Measurements from ENCODE around the gene MYLK4.

Gene MYLK4

GRCh38 chr6:2643130-2643529 is 107.6 kb downstream of the MYLK4 start:
- Histone ChIP-seq H3K4me3 (no peak overlapping the region), H3K27ac (no peak overlapping the region)

DNA sequence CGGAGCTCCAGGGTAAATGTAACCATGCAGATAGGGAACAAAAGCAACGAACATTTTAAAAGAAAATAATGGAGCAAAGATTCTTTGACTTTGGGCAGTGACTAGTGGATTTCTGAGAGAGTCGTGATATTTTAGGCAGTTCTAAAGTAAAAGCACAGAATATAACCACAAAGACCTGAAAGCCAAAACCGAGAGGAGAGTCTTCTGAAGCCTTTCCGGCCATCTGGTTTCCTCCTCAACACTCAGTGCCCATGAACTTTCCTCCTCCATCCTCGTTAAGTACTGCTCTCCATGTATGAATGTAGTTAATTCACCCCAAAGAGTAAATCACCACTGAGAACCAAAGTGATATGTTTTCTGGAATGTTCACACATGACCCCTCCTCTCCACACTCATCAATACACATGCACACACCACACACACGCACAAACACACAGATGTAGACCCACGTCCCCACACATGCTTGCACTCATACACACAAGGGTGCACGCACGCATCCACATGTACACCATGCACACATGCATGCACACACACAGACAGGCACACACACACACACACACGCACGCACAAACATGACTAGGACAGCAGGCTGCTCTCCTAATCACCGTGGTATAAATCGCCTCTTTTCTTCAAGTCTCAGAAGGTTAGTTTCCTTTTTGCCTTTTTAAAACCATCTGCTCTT is 109.5 kb downstream of the MYLK4 start:
- Histone ChIP-seq H3K27ac (no peak overlapping the region), H3K4me3 (no peak overlapping the region)

DNA sequence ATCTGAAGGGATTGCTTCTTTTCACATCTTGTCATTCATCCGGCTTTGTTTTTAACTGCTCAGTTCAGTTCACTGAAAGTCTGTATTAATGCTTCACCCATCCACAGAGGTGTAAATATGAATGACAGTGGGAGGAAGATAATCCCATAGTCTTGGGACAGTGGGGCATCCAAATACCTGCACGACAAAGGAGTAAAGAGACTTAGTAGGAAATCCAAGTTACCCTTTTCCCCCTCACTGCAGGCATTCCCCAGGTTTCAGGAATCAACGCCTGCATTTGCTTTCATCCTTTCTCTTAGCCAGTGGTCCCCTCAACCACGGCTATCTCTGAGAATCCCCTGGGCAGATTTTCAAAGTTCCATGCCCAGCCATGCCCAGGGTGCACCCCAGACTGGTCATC is 110.2 kb downstream of the MYLK4 start:
- no peak overlapping the region for H3K27ac ChIP-seq
- H3K4me3 ChIP-seq, result no peak overlapping the region

DNA sequence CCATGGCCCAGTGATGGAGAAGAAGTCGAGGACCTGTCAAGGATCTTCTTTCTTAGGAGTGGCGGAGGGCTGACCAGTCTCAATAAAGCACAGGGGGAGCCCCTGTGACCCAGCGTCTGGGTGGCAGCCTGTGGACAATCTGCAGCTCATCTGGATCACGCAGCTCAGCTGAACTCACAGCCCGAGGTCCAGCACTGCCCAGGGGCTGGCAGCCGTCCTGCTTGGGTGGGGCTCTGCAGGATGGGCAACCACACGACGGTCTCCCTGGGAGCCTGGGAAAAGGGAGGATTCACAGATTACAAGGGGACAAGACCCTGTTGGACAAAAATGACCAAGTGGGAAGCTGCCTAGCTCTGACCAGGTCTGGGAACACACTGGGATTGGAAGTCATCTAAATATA is 110.8 kb downstream of the MYLK4 start:
- H3K27ac ChIP-seq, result no peak overlapping the region
- H3K4me3 ChIP-seq, result no peak overlapping the region

DNA sequence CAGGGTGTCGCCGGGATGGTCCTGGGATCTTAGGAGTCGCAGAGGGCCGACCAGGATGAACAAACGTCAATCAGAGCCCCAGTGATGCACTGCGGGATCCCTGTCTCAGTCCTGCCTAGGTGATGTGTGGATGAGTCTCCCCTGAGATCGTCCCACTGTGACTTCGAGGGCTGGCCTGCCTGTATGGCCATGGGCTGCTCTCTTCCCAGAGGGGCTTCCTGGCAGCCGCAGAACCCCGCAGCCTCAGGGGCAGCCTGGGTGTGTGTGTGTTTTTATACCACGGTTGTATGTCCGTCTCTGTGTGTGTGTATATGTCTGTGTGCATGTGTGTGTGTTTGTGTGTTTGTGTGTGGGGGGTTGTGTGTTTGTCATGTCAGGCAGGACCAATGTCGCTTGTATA is 111.6 kb downstream of the MYLK4 start:
- no peak overlapping the region for H3K27ac ChIP-seq

GRCh38 chr6:2636672-2637071 is 114.0 kb downstream of the MYLK4 start:
- Histone ChIP-seq H3K27ac (no peak overlapping the region), H3K4me3 (no peak overlapping the region)

More for the DNA sequence above, 111.6 kb downstream of the MYLK4 start:
- H3K4me3 ChIP-seq, result no peak overlapping the region

GRCh38 chr6:2635911-2636310 is 114.8 kb downstream of the MYLK4 start:
- H3K27ac ChIP-seq, result no peak overlapping the region

GRCh38 chr6:2634139-2634964 is 116.4 kb downstream of the MYLK4 start:
- H3K4me3 ChIP-seq, result peak overlapping the region; percentile 35 to 50 (median 41)
- peak overlapping the region; percentile 48 to 86 (median 76) for H3K27ac ChIP-seq

More at GRCh38 chr6:2635911-2636310, 114.8 kb downstream of the MYLK4 start:
- no peak overlapping the region for H3K4me3 ChIP-seq

GRCh38 chr6:2633736-2634135 is 117.0 kb downstream of the MYLK4 start:
- Histone ChIP-seq H3K27ac (peak overlapping the region; percentile 48 to 86 (median 76)), H3K4me3 (peak overlapping the region; percentile 35 to 50 (median 41))

DNA sequence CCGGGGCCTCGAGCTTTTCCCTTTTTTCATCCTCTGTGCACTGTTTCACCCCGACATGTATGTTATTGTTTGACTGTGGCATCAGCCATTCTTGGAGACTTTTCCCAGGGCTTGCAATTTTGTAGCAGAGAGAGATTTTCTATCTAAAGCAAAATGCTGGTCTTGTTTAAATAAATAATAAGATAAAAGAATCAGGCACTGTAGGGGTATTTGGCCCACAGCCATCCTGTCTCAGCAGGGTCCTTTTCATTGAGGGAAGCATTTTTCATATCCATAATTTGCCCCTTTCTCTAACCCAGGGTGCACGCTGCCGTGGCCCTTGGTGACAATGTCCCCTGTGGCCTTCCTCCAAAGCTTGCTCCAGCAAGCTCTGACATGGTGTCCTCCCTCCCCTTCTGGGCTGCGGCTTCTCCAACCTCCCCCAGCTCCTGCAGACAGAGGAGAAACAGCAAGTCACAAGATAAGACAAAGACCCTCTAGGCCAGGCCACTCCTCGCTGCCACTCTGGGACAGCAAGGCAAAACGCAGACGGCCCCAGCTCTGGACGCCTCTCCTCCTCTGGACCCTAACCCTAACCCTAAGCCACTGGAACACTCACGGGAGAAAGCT is 117.6 kb downstream of the MYLK4 start:
- no peak overlapping the region for H3K4me3 ChIP-seq

DNA sequence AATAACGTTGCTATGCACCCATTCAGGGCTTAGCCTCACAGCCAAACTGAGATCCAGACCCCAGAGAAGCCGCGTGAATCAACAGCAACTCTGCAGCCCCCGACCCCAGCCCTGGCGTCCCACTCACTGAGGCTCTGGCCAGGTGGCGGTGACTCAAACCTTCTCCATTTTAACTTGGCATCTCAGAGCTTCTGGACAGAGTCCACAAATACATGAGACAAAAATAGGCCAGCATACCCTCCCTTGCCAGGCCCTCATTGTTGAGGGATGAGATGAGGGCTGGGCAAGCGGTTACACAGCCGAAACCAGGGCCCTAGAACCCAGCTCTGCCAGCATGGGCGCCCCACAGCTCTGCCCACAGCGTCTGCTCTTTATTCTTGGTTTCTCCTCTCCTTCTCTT is 118.4 kb downstream of the MYLK4 start:
- H3K27ac ChIP-seq, result peak overlapping the region in 9 of 21 experiments; percentile 12 to 86 (median 69)
- no peak overlapping the region for H3K4me3 ChIP-seq

More for the DNA sequence above, 117.6 kb downstream of the MYLK4 start:
- H3K27ac ChIP-seq, result peak overlapping the region in 12 of 21 experiments; percentile 26 to 86 (median 74)

DNA sequence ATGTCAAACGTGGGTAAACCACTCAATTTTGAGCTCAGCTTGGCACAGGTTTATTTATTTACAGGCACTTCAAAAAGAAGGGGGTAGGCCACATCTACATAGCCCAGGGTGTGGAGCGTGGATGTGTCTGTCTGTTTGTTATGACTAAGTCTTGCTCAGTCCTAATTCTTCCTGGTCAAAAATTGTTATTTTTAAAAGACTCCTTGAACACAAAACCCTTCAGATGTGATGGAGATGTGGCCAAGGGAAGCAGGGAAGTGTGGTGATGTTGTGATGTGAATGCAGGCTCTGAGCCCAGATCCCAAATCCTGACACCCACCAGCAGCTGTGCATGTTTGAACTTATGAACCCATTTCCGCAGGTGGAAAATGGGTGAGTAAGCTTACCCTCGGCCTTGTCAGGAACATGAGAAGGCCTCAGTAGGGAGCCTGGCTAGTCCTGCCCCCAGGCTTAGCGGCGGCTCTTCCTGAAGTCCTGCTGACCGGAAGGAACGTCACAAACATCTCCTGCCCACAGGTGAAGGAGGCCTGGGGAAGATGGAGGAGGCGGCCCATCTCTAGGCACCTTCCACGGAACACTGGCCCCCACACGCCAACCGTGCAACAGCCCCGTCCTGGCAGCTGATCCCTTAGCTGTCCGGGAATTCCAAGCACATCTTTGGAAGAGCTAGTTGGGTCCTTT is 119.7 kb downstream of the MYLK4 start:
- Histone ChIP-seq H3K4me3 (no peak overlapping the region), H3K27ac (peak overlapping the region in 9 of 21 experiments; percentile 5 to 73 (median 40))

GRCh38 chr6:2630359-2630758 is 120.4 kb downstream of the MYLK4 start:
- H3K4me3 ChIP-seq, result no peak overlapping the region
- peak overlapping the region in 2 of 21 experiments; percentile 59 to 73 for H3K27ac ChIP-seq

DNA sequence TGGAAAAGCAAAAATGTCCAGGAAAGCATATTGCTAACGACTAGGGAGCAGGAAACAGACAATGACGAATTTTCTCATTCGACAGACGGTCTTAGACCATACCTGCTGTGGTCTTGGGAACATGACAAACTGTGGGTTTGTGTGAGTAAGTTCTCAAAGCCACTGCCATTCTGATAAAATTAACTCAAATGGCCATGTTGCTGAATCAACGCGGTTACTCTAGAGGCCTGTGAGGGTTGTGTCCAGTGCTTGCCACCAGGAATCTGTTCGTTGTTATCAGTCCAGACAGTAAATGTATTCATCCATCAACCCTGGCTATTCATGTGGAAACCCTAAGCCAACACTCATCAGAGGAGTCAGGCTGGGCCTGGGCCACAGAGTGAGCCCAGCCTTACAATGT is 124.3 kb downstream of the MYLK4 start:
- Histone ChIP-seq H3K4me3 (no peak overlapping the region), H3K27ac (no peak overlapping the region)

DNA sequence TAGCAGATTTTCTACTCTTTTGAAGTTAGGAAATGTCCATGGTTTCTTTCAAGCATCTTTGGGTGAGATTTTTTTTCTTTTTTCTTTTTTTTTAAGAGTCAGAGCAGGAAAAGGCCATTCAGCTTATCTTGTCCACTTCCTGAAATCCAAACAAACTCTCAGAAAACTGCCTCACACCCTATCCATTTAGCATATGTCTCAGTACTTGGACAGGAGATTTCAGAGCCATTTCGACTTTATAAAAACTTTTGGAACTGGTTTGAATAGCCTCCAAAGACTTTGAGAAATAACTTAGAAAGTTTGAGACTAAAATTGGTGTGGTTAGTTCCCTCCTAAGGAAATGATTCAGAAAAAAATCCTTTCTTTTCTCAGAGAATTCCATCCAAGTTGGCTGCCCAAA is 125.1 kb downstream of the MYLK4 start:
- Histone ChIP-seq H3K27ac (no peak overlapping the region), H3K4me3 (no peak overlapping the region)

GRCh38 chr6:2624177-2624576 is 126.5 kb downstream of the MYLK4 start:
- Histone ChIP-seq H3K27ac (no peak overlapping the region), H3K4me3 (no peak overlapping the region)

DNA sequence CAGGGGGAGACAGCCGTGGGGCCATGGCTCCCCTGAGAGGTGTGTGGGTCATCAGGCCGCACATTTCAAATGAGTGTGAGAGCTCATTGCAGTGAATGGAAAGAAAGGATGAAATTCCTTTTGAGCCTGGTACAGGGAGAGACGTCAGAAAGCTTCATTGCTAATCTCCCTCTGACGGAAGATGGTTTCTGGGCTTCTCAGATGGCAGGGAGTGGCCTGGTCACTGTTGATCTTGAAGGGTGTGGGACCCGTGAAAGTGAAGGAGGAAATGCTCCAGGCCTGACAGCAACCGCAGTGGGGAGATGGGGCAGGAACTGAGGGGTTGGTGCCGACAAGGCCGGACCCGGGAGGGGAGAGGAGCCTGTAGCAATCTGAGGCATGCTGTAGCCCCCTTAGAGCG is 127.4 kb downstream of the MYLK4 start:
- Histone ChIP-seq H3K27ac (no peak overlapping the region), H3K4me3 (no peak overlapping the region)

- no peak overlapping the region for H3K27ac ChIP-seq
- no peak overlapping the region for H3K4me3 ChIP-seq
Measured at GRCh38 chr6:2622671-2623070, 128.1 kb downstream of the MYLK4 start.

- Histone ChIP-seq H3K27ac (no peak overlapping the region), H3K4me3 (no peak overlapping the region)
Measured at GRCh38 chr6:2619651-2620050, 131.1 kb downstream of the MYLK4 start.

- no peak overlapping the region for H3K27ac ChIP-seq
- no peak overlapping the region for H3K4me3 ChIP-seq
Measured at GRCh38 chr6:2617729-2618128, 133.0 kb downstream of the MYLK4 start.
